Cardiac muscle cell (in vitro differentiated cells and primary cell): ENCODE measurements around the gene FAAH. TPM values are rescaled to one million over a fixed set of nuclear protein-coding genes. Genes with fewer than 3 reads are reported as not detected.

Experiments used
- DNase-seq, 2 donors: peaks; one replicate each; pipeline versions ENCODE4 v3.0.0 to v3.0.0-alpha.2; 2010 to 2017; ENCODE audit warnings: low read depth in 1 of 2, low spot score in 1 of 2
- H3K27ac ChIP-seq: fragments of 200-600 bp; sonication (generic); 2 replicates; pipeline ENCODE4 v1.5.1; 2016
- H3K27me3 ChIP-seq: fragments of 200-600 bp; sonication (generic); 2 replicates; pipeline ENCODE4 v1.6.0; 2016; ENCODE audit warnings: control low read depth
- H3K36me3 ChIP-seq: fragments of 200-600 bp; sonication (generic); 2 replicates; pipeline ENCODE4 v1.5.1; 2016; ENCODE audit warnings: control low read depth
- H3K4me1 ChIP-seq: fragments of 200-600 bp; sonication (generic); 2 replicates; pipeline ENCODE4 v1.8.1; 2017; ENCODE audit warnings: low read depth, mild to moderate bottlenecking, mixed run types
- H3K4me3 ChIP-seq: fragments of 200-600 bp; sonication (generic); 2 replicates; pipeline ENCODE4 v1.5.1; 2016; ENCODE audit warnings: mild to moderate bottlenecking
- H3K9me3 ChIP-seq: fragments of 200-600 bp; sonication (generic); 2 replicates; pipeline ENCODE4 v1.5.1; 2017; ENCODE audit warnings: low read depth, mild to moderate bottlenecking, control low read depth
- CTCF ChIP-seq: IDR thresholded peaks from 2 replicates; pipeline ENCODE4 v1.5.1; 2012; ENCODE audit warnings: low read depth, mild to moderate bottlenecking, low read length
- polyA plus RNA-seq: library from polyadenylated mRNA; unstranded; fragments of >200 nt; fragmentation: Nextera tagmentation; extraction: Ambion mirVana; gene quantifications from 2 replicates; pipeline ENCODE4 v1.2.1, GENCODE V29; 2016
- total RNA-seq: library from RNA; depleted of rRNA; stranded (reverse); fragments of >200 nt; gene quantifications from 2 replicates; pipeline ENCODE4 v1.2.3, GENCODE V29; 2016

Gene FAAH
- total and polyA plus RNA-seq, 2 experiments from 2014 or later = 20.2 to 21.0 TPM

DNA sequence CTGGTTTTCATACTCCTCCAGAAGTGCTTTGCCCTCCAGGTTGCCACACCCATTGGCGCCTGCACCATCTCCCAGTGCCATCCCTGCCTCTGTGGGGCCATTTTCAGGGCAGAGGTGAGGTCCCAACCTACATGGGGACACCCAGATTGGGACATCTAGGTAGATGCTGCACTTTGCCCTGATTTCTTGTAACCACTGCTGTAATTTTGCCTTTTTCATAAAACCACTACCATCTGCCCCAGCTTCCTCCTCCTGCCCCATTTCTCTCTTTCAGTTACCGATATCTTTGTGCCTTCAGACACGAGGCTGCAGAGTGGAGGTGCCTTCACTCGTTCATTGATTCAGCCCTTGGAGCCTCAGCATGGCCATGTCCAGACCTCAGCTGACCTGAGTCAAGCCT is 21.4 kb downstream of the FAAH start:
- no peaks in the 10 kb centered on the region for H3K36me3 ChIP-seq
- H3K27me3 ChIP-seq = no peaks in the 10 kb centered on the region
- no peak overlapping the region for H3K4me3 ChIP-seq
- TF ChIP-seq CTCF = no peak
- no peak overlapping the region for H3K27ac ChIP-seq
- no peak for DNase-seq
- H3K4me1 ChIP-seq = no peaks in the 10 kb centered on the region
- no peaks in the 10 kb centered on the region for H3K9me3 ChIP-seq

- Histone ChIP-seq H3K27me3 (no peaks in the 10 kb centered on the region), H3K36me3 (no peaks in the 10 kb centered on the region), H3K9me3 (no peaks in the 10 kb centered on the region), H3K27ac (no peak overlapping the region), H3K4me3 (no peak overlapping the region), H3K4me1 (no peaks in the 10 kb centered on the region)
- no peak for DNase-seq
- TF ChIP-seq CTCF = no peak
Observed at GRCh38 chr1:46418976-46419375, 24.9 kb downstream of the FAAH start.

DNA sequence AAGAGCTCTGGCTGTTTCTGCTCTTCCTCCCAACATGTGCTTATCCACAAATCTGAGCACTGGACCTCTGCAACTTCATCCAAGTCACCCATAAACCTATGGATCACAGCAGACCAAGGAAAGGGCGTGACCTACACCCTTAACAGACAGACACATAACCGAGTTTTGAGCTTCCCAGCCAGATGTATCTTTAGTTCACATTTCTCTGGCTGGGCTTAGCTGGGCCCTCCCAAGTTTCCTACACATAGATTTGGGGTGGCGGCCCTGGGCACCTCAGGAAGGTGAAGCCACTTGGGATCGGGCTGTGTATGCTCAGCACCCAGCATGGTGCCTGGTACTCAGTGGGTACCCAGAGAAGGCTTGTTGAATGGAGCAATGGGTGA is 26.4 kb downstream of the FAAH start:
- Histone ChIP-seq H3K27me3 (no peaks in the 10 kb centered on the region), H3K9me3 (no peaks in the 10 kb centered on the region), H3K27ac (no peak overlapping the region), H3K4me1 (no peaks in the 10 kb centered on the region), H3K36me3 (no peaks in the 10 kb centered on the region), H3K4me3 (no peak overlapping the region)
- no peak for DNase-seq
- no peak for TF ChIP-seq CTCF

GRCh38 chr1:46421739-46422138 is 27.6 kb downstream of the FAAH start:
- Histone ChIP-seq H3K4me1 (no peaks in the 10 kb centered on the region), H3K4me3 (no peak overlapping the region), H3K9me3 (no peaks in the 10 kb centered on the region), H3K36me3 (no peaks in the 10 kb centered on the region), H3K27ac (no peak overlapping the region), H3K27me3 (no peaks in the 10 kb centered on the region)
- TF ChIP-seq CTCF = no peak
- DNase-seq = no peak

DNA sequence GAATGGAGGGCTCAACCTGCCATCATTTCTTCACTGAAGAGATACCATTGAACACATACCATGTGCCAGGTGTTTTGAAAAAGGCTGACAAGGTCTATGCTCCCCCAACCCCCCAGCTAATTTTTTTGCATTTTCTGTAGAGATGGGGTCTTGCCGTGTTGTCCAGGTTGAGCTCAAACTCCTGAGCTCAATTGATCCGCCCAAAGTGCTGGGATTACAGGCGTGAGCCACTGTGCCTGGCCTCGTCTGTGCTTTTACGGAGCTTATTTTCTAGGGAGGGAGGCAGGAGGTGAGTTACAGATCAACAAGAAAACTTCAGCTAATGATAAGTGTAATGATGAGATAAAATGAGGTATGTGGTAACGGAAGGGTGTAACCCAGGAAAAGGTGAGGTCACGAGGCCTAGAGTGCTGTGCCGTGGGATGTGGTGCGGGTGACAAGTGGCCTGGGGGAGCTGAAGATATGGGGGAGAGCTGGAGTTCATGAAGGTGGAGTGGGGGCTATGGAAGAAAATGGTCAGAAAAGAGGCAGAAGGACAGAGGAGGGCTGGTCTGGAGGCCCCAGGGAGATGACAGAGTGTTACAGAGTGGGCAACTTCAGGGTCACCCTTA is 28.2 kb downstream of the FAAH start:
- no peak for DNase-seq
- Histone ChIP-seq H3K4me1 (no peaks in the 10 kb centered on the region), H3K27ac (no peak overlapping the region), H3K27me3 (no peaks in the 10 kb centered on the region), H3K4me3 (no peak overlapping the region), H3K9me3 (no peaks in the 10 kb centered on the region), H3K36me3 (no peaks in the 10 kb centered on the region)
- no peak for TF ChIP-seq CTCF
